Vagina (tissue), 2 donors: ENCODE data around the gene RUVBL1.

ENCODE experiments used
- POLR2A ChIP-seq, 2 donors: fragments of 450-650 bp; IDR thresholded peaks; one replicate each; pipeline ENCODE4 v1.6.1; 2017; ENCODE audit warnings: antibody characterized with exemption in 2 of 2, mild to moderate bottlenecking in 2 of 2, moderate library complexity in 2 of 2
- POLR2AphosphoS5 ChIP-seq, 2 donors: sonication (generic); formaldehyde crosslinking; IDR thresholded peaks; one replicate each; pipeline ENCODE4 v1.9.0; 2017; ENCODE audit warnings: antibody characterized with exemption in 2 of 2, mild to moderate bottlenecking in 2 of 2, low read depth in 1 of 2; ENCODE audit not compliant: insufficient read depth in 1 of 2
- TF ChIP-seq, protein P1 (sequence below), 3 experiments: fragments of 450-650 bp in 2 of 3; fragments of 200-600 bp in 1 of 3; sonication (generic) in 1 of 3; IDR thresholded peaks; one replicate each; pipeline ENCODE4 v1.5.1; 2017 to 2019; ENCODE audit warnings: antibody characterized with exemption in 3 of 3, mild to moderate bottlenecking in 2 of 3, moderate library complexity in 2 of 3

GRCh38 chr3:128113817-128114794 is 9.5 kb downstream of the RUVBL1 start:
- TF ChIP-seq, protein P1, sequence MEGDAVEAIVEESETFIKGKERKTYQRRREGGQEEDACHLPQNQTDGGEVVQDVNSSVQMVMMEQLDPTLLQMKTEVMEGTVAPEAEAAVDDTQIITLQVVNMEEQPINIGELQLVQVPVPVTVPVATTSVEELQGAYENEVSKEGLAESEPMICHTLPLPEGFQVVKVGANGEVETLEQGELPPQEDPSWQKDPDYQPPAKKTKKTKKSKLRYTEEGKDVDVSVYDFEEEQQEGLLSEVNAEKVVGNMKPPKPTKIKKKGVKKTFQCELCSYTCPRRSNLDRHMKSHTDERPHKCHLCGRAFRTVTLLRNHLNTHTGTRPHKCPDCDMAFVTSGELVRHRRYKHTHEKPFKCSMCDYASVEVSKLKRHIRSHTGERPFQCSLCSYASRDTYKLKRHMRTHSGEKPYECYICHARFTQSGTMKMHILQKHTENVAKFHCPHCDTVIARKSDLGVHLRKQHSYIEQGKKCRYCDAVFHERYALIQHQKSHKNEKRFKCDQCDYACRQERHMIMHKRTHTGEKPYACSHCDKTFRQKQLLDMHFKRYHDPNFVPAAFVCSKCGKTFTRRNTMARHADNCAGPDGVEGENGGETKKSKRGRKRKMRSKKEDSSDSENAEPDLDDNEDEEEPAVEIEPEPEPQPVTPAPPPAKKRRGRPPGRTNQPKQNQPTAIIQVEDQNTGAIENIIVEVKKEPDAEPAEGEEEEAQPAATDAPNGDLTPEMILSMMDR (IDR thresholded peaks at IDR 0.05), result no peak
- TF ChIP-seq POLR2A (IDR thresholded peaks at IDR 0.05) (no peak), POLR2AphosphoS5 (IDR thresholded peaks at IDR 0.05; ENCODE audit: insufficient read depth in 1 of 2, low read depth in 1 of 2) (no peak)
